Mesendoderm (in vitro differentiated cells): ENCODE measurements around the gene BLVRB.
"Not testable (repeated sequence)": the region's sequence is repeated elsewhere in the genome, so short reads cannot be mapped to it uniquely, and the experiment has no call there.

ENCODE experiments used
- DNase-seq: peaks from one replicate; pipeline ENCODE4 v3.0.0; 2013
- H2AK5ac ChIP-seq: 2 replicates; pipeline ENCODE4 v1.6.1; 2013; ENCODE audit warnings: low read length, inconsistent platforms
- H2BK120ac ChIP-seq: 2 replicates; pipeline ENCODE4 v1.6.1; 2013; ENCODE audit warnings: low read depth, mild to moderate bottlenecking, low read length, moderate library complexity, mixed read lengths
- H2BK15ac ChIP-seq: replicated peaks from 2 replicates; pipeline ENCODE4 v1.6.1; 2013; ENCODE audit warnings: low read depth, mild to moderate bottlenecking, moderate library complexity
- H2BK5ac ChIP-seq: 2 replicates; pipeline ENCODE4 v1.6.1; 2013; ENCODE audit warnings: low read length, inconsistent platforms
- H3K18ac ChIP-seq: 2 replicates; pipeline ENCODE4 v1.6.1; 2013; ENCODE audit warnings: mild to moderate bottlenecking, low read length, mixed read lengths
- H3K23ac ChIP-seq: one replicate; pipeline ENCODE4 v1.6.1; 2013; ENCODE audit warnings: low read length
- H3K27ac ChIP-seq: 2 replicates; pipeline ENCODE4 v1.5.1; 2013; ENCODE audit warnings: low read depth, mild to moderate bottlenecking, inconsistent platforms, low read length, moderate library complexity
- H3K27me3 ChIP-seq: 2 replicates; pipeline ENCODE4 v1.6.1; 2013; ENCODE audit warnings: low read length, control low read depth, mild to moderate bottlenecking, inconsistent platforms; ENCODE audit not compliant: insufficient read depth, poor library complexity
- H3K36me3 ChIP-seq: 2 replicates; pipeline ENCODE4 v1.6.1; 2013; ENCODE audit warnings: low read length, inconsistent platforms; ENCODE audit not compliant: control insufficient read depth, insufficient read depth
- H3K4ac ChIP-seq: one replicate; pipeline ENCODE4 v1.6.1; 2013; ENCODE audit warnings: low read depth, mild to moderate bottlenecking, low read length, moderate library complexity
- H3K4me1 ChIP-seq: 2 replicates; pipeline ENCODE4 v1.6.1; 2013; ENCODE audit warnings: low read depth, low read length, inconsistent platforms; ENCODE audit not compliant: control insufficient read depth
- H3K4me2 ChIP-seq: 2 replicates; pipeline ENCODE4 v1.6.1; 2013; ENCODE audit warnings: low read length
- H3K4me3 ChIP-seq: 2 replicates; pipeline ENCODE4 v1.5.1; 2013; ENCODE audit warnings: mild to moderate bottlenecking, low read length
- H3K56ac ChIP-seq: one replicate; pipeline ENCODE4 v1.6.1; 2013; ENCODE audit warnings: low read length
- H3K79me1 ChIP-seq: 2 replicates; pipeline ENCODE4 v1.6.1; 2013; ENCODE audit warnings: low read length, inconsistent platforms
- H3K79me2 ChIP-seq: 2 replicates; pipeline ENCODE4 v1.6.1; 2013; ENCODE audit warnings: mild to moderate bottlenecking, low read length; ENCODE audit not compliant: control insufficient read depth, insufficient read depth
- H3K9ac ChIP-seq: 2 replicates; pipeline ENCODE4 v1.6.1; 2013; ENCODE audit warnings: low read length, inconsistent platforms
- H4K5ac ChIP-seq: one replicate; pipeline ENCODE4 v1.6.1; 2013; ENCODE audit warnings: low read length
- H4K8ac ChIP-seq: one replicate; pipeline ENCODE4 v1.6.1; 2013; ENCODE audit warnings: low read depth, mild to moderate bottlenecking, control low read depth, low read length, moderate library complexity
- WGBS: extraction: QIAGEN DNeasy Blood & Tissue Kit; methylation state at CpG from one replicate; pipeline ENCODE4 v1.1.7; 2013; ENCODE audit warnings: low lambda C conversion rate, missing lambda C conversion rate; ENCODE audit not compliant: insufficient coverage; ENCODE audit errors: extremely low coverage; 5-methylcytosine and 5-hydroxymethylcytosine counted together

BLVRB gene

DNA sequence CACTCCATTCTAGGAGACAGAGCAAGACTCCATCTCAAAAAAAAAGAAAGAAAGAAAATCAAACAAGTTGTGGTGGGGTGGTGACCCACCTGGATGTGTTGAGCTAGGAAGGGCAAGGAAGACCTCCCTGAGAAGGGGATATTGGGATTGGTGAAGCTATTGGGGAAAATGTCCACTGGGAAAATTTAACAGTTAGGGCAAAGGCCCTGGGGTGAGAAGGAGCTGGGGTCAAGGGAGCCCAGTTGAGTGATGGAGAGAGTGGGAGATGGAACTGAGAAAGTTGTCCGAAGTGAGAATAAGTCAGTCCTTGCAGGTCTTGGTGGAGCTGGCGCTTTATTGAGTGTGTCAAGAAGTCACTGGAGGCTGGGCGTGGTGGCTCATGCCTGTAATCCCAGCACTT lies 27.3 kb downstream of the BLVRB start:
- no peak overlapping the region for H3K23ac ChIP-seq
- H3K4me3 ChIP-seq: no peak overlapping the region
- no peak overlapping the region for H4K8ac ChIP-seq
- H3K27me3 ChIP-seq: no peaks in the 10 kb centered on the region
- H2AK5ac ChIP-seq: no peak overlapping the region
- WGBS: no CpG with 5 or more reads among the region's 3 CpGs
- no peaks in the 10 kb centered on the region for H3K4me1 ChIP-seq
- no peak overlapping the region for H3K18ac ChIP-seq
- H3K4ac ChIP-seq: no peak overlapping the region
- peaks cover 17% of the 10 kb centered on the region for H3K79me2 ChIP-seq
- H3K4me2 ChIP-seq: no peak overlapping the region
- no peak overlapping the region for H3K9ac ChIP-seq
- DNase-seq: no peak
- H2BK15ac ChIP-seq: no peak overlapping the region
- H3K56ac ChIP-seq: no peak overlapping the region
- no peak overlapping the region for H2BK120ac ChIP-seq
- no peak overlapping the region for H2BK5ac ChIP-seq
- H4K5ac ChIP-seq: no peak overlapping the region
- H3K27ac ChIP-seq: no peak overlapping the region
- peaks cover 9% of the 10 kb centered on the region for H3K79me1 ChIP-seq
- peaks cover 2% of the 10 kb centered on the region for H3K36me3 ChIP-seq

DNA sequence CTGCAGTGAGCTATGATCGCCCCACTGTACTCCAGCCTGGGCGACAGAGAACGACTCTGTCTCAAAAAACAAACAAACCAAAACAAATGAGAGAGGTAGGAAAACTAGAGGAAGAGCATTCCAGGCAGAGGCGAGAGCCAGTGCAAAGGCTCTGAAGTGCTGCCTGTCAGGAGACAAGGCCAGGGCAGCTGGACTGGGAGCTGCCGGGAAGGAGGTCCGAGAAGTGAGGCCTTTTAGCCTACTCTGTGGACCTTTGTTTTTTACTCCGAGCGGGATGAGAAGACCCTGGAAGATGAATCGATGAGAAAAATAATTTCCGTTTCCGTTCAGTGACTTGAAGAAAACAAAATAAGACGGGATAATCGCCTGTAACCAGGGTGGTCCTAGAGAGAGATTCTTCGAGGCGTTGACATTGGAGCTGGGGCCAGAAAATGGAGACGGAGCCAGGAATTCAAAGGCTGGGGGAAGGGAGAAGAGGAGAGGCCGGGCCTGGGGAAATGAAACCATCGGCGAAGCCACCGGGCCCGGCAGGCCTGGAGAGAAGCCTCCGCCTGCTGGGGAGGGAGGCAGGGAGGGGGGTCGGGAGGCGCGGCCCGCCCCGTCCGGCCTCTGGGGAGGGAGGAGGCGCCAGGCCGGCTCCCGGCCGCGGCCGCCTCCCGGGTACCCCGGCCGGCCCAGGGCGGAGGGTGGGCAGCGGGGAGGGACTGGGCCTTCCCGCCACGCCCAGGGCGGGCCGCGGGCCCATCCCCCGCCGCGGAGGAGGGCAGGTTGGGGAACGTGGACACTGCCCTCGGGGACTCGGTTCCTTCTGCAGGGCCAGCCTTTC lies 31.9 kb downstream of the BLVRB start:
- peak overlapping the region; percentile 87 for H3K4ac ChIP-seq
- no peaks in the 10 kb centered on the region for H3K4me1 ChIP-seq
- DNase-seq: peak; percentile 94
- H2BK5ac ChIP-seq: peak overlapping the region; percentile 84
- no peaks in the 10 kb centered on the region for H3K79me2 ChIP-seq
- peak overlapping the region; percentile 98 for H3K56ac ChIP-seq
- H2BK15ac ChIP-seq: no peak overlapping the region
- H3K79me1 ChIP-seq: no peaks in the 10 kb centered on the region
- no peak overlapping the region for H2BK120ac ChIP-seq
- peak overlapping the region; percentile 66 for H3K23ac ChIP-seq
- H4K8ac ChIP-seq: peak overlapping the region; percentile 95
- H3K27ac ChIP-seq: peak overlapping the region; percentile 97
- H3K27me3 ChIP-seq: no peaks in the 10 kb centered on the region
- H4K5ac ChIP-seq: peak overlapping the region; percentile 77
- H3K9ac ChIP-seq: peak overlapping the region; percentile 92
- no peak overlapping the region for H2AK5ac ChIP-seq
- H3K18ac ChIP-seq: peak overlapping the region; percentile 81
- peak overlapping the region; percentile 74 for H3K4me2 ChIP-seq
- peak overlapping the region; percentile 23 for H3K4me3 ChIP-seq
- H3K36me3 ChIP-seq: no peaks in the 10 kb centered on the region
- no CpG with 5 or more reads among the region's 50 CpGs for WGBS

DNA sequence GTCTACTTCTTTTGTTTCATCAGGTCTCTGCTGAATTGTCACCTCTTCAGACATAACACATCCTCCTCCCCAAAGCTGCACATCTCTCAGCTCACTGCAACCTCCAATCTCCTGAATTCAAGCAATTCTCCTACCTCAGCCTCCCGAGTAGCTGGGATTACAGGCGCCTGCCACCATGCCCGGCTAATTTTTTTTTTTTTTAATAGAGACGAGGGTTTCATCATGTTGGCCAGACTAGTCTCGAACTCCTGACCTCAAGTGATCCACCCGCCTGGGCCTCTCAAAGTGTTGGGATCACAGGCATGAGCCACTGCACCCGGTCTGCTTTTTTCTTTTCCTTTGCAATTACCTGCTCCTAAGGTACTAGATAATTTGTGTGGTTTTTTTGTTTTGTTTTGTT lies 32.8 kb downstream of the BLVRB start:
- not testable (repeated sequence) for H3K4me3 ChIP-seq, H3K27me3 ChIP-seq, H3K23ac ChIP-seq, H2AK5ac ChIP-seq, H2BK5ac ChIP-seq, H2BK120ac ChIP-seq, H3K79me2 ChIP-seq, H3K4me2 ChIP-seq, DNase-seq, H3K36me3 ChIP-seq, H4K8ac ChIP-seq, H2BK15ac ChIP-seq, H4K5ac ChIP-seq, H3K4me1 ChIP-seq, H3K79me1 ChIP-seq
- Histone ChIP-seq H3K27ac (peak overlapping the region; percentile 97), H3K4ac (peak overlapping the region; percentile 87), H3K56ac (peak overlapping the region; percentile 98), H3K9ac (peak overlapping the region; percentile 92), H3K18ac (peak overlapping the region; percentile 81)
- no CpG with 5 or more reads among the region's 7 CpGs for whole genome bisulfite sequencing

DNA sequence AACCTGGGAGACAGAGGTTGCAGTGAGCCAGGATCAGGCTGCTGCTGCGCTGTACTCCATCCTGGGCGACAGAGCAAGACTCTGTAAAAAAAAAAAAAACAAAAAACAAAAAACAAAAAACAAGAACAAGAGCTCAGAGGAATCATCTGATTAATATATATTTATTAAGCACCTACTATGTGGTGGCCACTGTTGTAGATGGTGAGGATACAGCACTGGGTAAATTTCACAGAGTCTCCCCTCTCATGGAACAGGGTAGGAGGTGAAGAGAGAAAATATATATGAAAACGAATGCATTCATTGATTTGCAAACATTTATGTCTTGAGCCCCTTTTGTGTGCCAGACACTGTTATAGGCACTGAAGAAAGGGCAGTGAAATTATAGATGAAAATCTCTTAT lies 33.8 kb downstream of the BLVRB start:
- no peak overlapping the region for H3K27ac ChIP-seq

DNA sequence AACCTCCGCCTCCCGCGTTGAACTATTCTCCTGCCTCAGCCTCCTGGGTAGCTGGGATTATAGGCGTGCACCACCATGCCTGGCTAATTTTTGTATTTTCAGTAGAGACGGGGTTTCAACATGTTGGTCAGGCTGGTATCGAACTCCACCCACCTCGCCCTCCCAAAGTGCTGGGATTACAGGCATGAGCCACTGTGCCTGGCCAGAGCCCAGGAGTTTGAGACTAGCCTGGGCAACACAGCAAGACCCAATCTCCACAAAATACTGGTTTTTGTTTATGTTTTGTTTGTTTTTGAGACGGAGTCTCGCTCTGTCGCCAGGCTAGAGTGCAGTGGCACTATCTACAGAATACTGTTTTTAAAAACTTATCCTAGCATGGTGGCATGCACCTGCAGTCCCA lies 35.3 kb downstream of the BLVRB start:
- not testable (repeated sequence) for H2AK5ac ChIP-seq, H3K9ac ChIP-seq, H3K27ac ChIP-seq, H4K5ac ChIP-seq, H3K4me2 ChIP-seq, H3K27me3 ChIP-seq, H3K4me3 ChIP-seq, H3K79me1 ChIP-seq, H2BK5ac ChIP-seq, H3K18ac ChIP-seq, H3K4me1 ChIP-seq, H3K23ac ChIP-seq, H4K8ac ChIP-seq, H3K56ac ChIP-seq, H2BK120ac ChIP-seq, H3K79me2 ChIP-seq, DNase-seq, H2BK15ac ChIP-seq, H3K36me3 ChIP-seq, H3K4ac ChIP-seq
- no CpG with 5 or more reads among the region's 10 CpGs for WGBS

More for the DNA sequence above, 33.8 kb downstream of the BLVRB start:
- H3K36me3 ChIP-seq: no peaks in the 10 kb centered on the region
- H2BK120ac ChIP-seq: no peak overlapping the region
- no peak overlapping the region for H3K4ac ChIP-seq
- DNase-seq: no peak
- H2AK5ac ChIP-seq: no peak overlapping the region
- H4K5ac ChIP-seq: no peak overlapping the region
- no peak overlapping the region for H3K4me3 ChIP-seq
- H3K56ac ChIP-seq: no peak overlapping the region
- H2BK15ac ChIP-seq: no peak overlapping the region
- no peaks in the 10 kb centered on the region for H3K4me1 ChIP-seq
- no peaks in the 10 kb centered on the region for H3K79me2 ChIP-seq
- no peak overlapping the region for H3K23ac ChIP-seq
- H3K9ac ChIP-seq: no peak overlapping the region
- no peak overlapping the region for H2BK5ac ChIP-seq
- no peak overlapping the region for H4K8ac ChIP-seq
- H3K4me2 ChIP-seq: no peak overlapping the region
- H3K27me3 ChIP-seq: no peaks in the 10 kb centered on the region
- WGBS: no CpG with 5 or more reads among the region's 3 CpGs
- no peaks in the 10 kb centered on the region for H3K79me1 ChIP-seq
- no peak overlapping the region for H3K18ac ChIP-seq

DNA sequence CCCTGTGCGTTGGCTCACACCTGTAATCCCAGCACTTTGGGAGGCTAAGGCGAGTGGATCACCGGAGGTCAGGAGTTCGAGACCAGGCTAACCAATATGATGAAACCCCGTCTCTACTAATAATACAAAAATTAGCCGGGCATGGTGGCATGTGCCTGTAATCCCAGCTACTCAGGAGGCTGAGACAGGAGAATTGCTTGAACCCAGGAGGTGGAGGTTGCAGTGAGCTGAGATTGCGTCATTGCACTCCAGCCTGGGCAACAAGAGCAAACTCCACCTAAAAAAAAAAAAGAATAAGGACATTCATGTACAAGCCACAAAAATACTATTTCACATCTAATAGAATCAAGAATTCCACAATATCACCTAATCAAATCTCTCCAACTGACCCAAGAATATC lies 37.3 kb downstream of the BLVRB start:
- H4K5ac ChIP-seq, H2BK120ac ChIP-seq, H3K18ac ChIP-seq, H3K9ac ChIP-seq, DNase-seq, H3K4me1 ChIP-seq, H3K4ac ChIP-seq, H3K56ac ChIP-seq, H3K79me1 ChIP-seq, H2BK15ac ChIP-seq, H4K8ac ChIP-seq, H3K36me3 ChIP-seq, H3K27me3 ChIP-seq, H3K79me2 ChIP-seq, H3K4me2 ChIP-seq, H3K27ac ChIP-seq, H2AK5ac ChIP-seq, H3K4me3 ChIP-seq, H3K23ac ChIP-seq, H2BK5ac ChIP-seq: not testable (repeated sequence)
- WGBS: no CpG with 5 or more reads among the region's 7 CpGs
